ENCODE results near the gene TLE5.

DNA sequence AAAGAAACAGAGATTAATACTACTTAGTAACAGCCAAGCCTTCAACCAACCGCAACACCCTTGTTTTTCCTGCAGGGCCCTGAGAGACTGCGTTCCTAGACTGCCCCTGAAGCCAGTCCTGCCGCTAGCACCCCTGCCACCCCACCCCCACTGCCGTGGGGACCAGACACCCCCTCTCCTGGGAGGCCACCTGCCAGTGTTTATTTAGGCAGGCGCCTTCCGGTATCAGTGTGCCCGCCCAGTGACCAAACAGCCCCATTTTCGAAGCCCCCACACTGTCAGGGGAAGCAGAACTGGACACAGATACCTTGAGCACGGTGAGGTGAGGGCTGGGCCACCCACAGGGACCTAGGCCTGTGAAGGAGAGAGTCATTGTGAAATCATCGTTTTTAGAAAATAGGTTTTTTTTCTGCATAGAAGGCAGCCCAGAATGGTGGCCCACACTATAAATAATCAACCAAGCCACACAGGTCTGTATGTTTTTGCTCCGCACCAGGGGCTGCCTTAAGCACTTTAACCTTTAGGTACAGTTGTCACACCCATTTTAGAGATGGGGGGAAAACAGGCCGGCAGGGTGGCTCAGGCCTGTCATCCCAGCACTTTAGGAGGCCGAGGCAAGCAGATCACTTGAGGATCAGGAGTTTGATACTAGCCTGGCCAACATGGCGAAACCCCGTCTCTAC lies 3.5 kb upstream of the TLE5 start:
- TF ChIP-seq POLR2A (IDR thresholded peaks at IDR 0.05; ENCODE audit: low read length): no peak
- TF ChIP-seq GATA1 (IDR thresholded peaks at IDR 0.05; ENCODE audit: low read depth, low read length): no peak
